SK-MEL-5 (cell line): ENCODE measurements around the gene GALNT11. TPM values are rescaled to one million over a fixed set of nuclear protein-coding genes. Genes with fewer than 3 reads are reported as not detected.
"Not testable (repeated sequence)": the region's sequence is repeated elsewhere in the genome, so short reads cannot be mapped to it uniquely, and the experiment has no call there.

Experiments used
- DNase-seq: peaks from one replicate; pipeline ENCODE4 v3.0.0-alpha.2; 2016; ENCODE audit warnings: low read depth, low spot score
- in situ Hi-C: cut with HindIII; loops from 2 replicates; pipeline ENCODE4 v1.10.0; 2016; ENCODE audit warnings: low sequenced_read_pairs, high pct_unique_total_duplicates, low pct_unique_long_range_greater_than_20kb
- total RNA-seq: library from RNA; depleted of rRNA; stranded (reverse); fragments of >200 nt; shearing (Covaris generic); gene quantifications from 2 replicates; pipeline ENCODE4 v1.2.3, GENCODE V29; 2014

The GALNT11 gene
- total RNA-seq, 1 experiment from 2014 or later, result 84.5 TPM

GRCh38 chr7:152021740-152022139 is 3.7 kb upstream of the GALNT11 start:
- in situ Hi-C loops, DNase-seq: not testable (repeated sequence)

DNA sequence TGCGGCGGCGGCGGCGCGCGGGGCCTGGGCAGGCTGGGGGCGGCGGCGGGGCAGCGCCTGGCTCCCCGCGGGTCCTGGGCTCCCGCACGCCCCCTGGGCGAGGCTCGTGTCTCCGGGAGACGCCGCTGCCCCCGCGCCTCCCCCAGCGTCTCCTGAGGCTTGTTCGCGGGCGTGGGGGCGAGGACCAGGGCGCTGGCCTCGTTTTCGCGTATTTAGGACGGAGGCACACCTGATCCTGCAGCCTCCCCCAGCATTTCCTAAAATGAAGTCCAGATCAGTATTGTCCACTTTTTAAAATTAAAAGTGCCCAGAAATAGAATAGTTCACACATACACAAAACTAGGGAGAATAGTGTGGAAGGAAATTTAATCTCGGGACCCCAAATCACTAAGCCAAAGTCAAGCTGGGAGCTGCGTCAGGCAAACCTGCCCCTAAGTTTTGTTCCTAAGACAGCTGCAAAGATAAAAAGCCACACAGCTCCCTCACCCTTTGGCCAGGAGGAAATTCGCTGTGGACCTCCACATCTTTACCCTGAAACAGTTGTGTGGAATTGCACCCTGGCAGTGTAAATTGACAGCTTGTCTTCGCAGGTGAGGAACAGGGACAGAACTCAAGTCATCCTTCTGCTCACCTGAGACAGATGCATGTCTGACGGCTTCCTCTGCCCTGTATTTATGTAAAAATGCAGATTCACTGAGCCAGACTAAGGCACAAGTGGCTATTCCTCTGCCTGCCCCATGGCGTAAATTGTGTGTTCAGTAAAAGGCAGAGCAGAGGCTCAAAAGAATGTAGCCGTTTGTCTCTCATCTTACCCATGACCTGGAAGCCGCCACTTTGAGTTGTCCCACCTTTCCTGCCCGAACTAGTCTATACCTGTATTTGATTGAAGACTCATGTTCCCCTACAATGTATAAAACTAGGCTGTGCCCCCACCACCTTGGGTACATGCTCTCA is 740 bp downstream of the GALNT11 start:
- in situ Hi-C loops, result no loop called here
- no peak for DNase-seq

GRCh38 chr7:152027491-152028365 is 2.3 kb downstream of the GALNT11 start:
- DNase-seq, in situ Hi-C loops: not testable (repeated sequence)

DNA sequence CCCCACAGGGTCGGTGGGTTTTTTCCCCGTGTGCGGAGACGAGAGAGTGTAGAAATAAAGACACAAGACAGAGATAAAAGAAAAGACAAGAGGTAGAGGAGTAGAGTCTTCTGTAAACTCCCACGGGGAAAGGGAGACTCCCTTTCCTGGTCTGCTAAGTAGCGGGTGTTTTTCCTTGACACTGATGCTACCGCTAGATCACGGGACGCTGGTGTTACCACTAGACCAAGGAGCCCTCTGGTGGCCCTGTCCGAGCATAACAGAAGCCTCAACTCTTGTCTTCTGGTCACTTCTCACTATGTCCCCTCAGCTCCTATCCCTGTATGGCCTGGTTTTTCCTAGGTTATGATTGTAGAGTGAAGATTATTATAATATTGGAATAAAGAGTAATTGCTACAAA is 4.6 kb downstream of the GALNT11 start:
- peak; percentile 89 for DNase-seq
- in situ Hi-C loops, result not testable (repeated sequence)

GRCh38 chr7:152030639-152031038 is 5.2 kb downstream of the GALNT11 start:
- DNase-seq, in situ Hi-C loops: not testable (repeated sequence)

- in situ Hi-C loops, result no loop called here
- no peak for DNase-seq
Observed at GRCh38 chr7:152035817-152036216, 10.3 kb downstream of the GALNT11 start.

DNA sequence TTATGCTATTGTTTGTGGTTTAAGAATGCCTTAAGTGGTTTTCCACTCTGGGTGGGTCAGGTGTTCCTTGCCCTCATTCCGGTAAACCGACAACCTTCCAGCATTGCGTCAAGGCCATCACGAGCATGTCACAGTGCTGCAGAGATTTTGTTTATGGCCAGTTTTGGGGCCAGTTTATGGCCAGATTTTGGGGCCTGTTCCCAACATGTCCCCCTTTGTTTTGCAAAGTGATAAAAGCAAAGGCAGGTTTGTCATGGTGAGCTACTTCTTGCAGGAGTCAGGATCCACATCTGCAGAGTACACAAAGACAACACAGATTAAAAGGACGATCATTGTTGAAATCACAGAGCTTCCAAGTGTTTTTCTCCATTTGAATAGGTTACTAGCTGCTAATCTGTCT is 12.9 kb downstream of the GALNT11 start:
- DNase-seq, in situ Hi-C loops: not testable (repeated sequence)

DNA sequence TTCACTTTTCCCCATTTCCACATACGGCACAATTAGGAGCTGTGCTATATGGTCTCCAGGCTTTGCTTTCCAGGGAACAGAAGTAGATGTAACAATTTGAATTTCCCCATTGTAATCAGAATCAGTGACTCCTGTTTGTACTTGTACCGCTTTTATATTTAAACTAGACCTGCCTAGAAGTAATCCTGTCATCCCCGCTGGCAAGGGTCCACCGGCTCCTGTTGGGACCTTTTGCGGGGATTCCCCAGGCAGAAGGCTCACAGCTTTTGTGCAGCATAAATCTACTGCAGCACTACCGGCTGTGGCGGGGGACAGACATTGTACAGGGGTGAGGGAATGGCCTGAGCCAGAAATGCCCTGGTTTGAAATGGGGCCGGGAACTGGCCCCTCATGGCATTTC is 17.6 kb downstream of the GALNT11 start:
- DNase-seq, in situ Hi-C loops: not testable (repeated sequence)

DNA sequence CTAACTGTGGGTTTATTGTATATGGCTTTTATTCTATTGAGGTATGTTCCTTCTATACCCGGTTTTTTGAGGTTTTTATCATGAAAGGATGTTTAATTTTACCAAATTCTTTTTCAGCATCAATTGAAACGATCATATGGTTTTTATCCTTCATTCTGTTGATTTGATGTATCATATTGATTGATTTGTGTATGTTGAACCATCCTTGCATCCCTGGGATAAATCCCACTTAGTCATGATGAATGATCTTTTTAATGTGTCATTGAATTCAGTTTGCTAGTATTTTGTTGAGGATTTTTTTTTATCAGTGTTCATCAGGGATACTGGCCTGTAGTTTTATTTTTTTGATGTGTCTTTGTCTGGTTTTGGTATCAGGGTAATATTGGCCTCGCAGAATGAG is 19.4 kb downstream of the GALNT11 start:
- in situ Hi-C loops, DNase-seq: not testable (repeated sequence)

GRCh38 chr7:152046531-152046930 is 21.1 kb downstream of the GALNT11 start:
- in situ Hi-C loops, result no loop called here
- no peak for DNase-seq

GRCh38 chr7:152048051-152048450 is 22.6 kb downstream of the GALNT11 start:
- no peak for DNase-seq
- in situ Hi-C loops, result no loop called here

- in situ Hi-C loops, result no loop called here
Observed at GRCh38 chr7:152050547-152050971, 25.1 kb downstream of the GALNT11 start.

GRCh38 chr7:152051968-152052367 is 26.5 kb downstream of the GALNT11 start:
- DNase-seq, result no peak
- in situ Hi-C loops, result no loop called here

More at GRCh38 chr7:152050547-152050971, 25.1 kb downstream of the GALNT11 start:
- peak; percentile 86 for DNase-seq

DNA sequence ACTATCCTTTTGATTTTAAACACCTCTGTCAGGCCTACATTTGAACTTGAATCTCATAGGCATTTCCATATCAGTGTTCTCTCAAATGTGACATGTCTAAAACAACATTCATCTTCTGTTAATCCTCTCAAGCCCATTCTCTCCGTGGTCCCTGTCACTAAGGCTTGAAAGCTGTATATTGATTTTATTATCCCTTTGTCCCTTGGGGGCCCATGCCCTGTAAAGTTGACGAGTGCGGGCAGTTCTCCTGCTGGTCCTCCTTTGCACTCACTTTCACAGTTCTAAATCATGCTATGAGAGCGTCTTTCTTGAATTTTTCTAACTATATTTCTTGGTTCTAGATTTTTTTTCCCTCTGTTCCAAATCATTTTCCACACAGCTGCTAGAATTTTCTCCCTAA is 27.3 kb downstream of the GALNT11 start:
- in situ Hi-C loops, result no loop called here

DNA sequence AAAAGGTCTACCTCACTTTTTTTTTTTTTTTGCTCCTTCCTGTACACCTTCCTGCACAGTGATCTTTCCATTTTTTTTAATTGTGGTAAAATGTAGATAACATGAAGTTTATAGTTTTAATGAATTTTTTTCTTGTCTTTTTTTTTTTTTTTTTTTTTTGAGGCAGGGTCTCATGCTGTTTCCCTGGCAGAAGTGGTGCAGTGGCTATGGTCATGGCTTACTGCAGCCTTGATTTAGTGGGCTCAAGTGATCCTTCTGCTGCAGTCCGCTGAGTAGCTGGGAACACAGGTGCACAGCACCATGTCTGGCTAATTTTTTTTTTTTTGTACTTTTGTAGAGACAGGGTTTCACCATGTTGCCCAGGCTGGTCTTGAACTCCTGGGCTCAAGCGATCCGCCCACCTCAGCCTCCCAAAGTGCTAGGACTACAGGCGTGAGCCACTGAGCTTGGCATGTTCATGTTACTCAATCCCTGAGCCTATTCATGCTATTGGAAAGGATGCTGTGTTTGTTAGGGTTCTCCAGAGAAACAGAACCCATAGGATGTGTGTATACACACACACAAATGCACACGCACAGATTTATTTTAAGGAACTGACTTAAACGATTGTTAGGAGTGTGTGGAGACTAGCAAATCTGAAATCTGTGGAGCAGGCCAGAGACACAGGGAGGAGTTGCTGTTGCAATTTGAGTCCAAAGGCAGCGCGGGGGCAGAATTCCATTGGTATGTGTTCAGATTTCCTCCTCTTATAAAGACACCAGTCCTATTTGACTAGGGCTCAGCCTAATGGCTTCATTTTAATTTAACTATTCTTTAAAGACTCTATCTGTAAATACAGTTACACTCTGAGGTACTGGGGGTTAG is 29.1 kb downstream of the GALNT11 start:
- in situ Hi-C loops, result no loop called here
- no peak for DNase-seq

More for the DNA sequence above, 27.3 kb downstream of the GALNT11 start:
- DNase-seq, result no peak

DNA sequence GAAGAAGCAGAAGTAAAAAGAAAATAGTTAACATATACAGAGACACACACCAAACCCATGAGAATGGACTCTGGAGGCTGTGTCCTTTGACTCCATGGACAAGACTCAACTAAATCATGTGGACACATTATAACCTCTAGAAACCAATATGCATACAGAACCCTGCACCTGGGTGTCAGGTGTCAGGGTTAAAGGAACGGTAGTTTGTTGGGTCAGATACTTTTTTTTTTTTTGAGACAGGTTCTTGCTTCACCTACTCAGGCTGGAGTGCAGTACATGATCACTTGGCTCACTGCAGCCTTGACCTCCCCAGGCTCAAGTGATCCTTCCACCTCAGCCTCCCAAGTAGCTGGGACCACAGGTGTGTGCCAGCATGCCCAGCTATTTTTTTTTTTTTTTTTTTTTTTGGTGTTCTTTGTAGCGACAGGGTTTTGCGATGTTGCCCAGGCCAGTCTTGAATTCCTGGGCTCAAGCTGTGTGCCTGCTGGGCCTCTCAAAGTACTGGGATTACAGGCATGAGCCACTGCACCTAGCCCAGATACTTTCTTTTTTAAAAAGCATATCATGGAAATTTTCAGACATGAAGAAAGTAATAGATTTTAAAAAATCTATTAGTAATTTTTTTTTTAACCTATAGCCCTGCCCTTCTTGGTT is 31.3 kb downstream of the GALNT11 start:
- no peak for DNase-seq
- in situ Hi-C loops, result no loop called here

DNA sequence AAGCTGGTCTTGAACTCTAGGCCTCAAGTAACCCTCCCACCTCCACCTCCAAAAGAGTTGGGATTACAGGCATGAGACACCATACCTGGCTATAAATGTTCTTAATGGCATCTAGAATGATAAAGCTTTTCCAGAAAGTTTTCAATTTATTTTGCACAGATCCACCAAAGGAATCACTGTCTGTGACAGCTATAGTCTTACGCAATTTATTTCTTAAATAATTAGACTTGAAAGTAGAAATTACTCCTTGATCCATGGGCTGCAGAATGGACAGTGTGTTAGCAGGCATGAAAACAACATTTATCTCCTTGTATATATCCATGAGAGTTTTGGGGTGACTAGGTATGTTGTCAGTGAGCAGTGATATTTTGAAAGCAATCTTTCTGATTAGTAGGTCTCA is 33.8 kb downstream of the GALNT11 start:
- in situ Hi-C loops, result no loop called here
- no peak for DNase-seq
